ENCODE results near the gene TAF4B.

GRCh38 chr18:26332991-26333390, 106.7 kb downstream of the TAF4B start:
- TF ChIP-seq CTCF (IDR thresholded peaks at IDR 0.05; ENCODE audit: poor library complexity) = no peak
- no peak for TF ChIP-seq EZH2 (IDR thresholded peaks at IDR 0.05; ENCODE audit: borderline replicate concordance)
